GM23248 (cell line): Measurements from ENCODE around the gene CDC20. TPM values are rescaled to one million over a fixed set of nuclear protein-coding genes. Genes with fewer than 3 reads are reported as not detected.
A peak's percentile ranks its signal among the peaks of the same experiment; 100 is the strongest.

Experiments
- DNase-seq: peaks from one replicate; pipeline ENCODE4 v3.0.0-alpha.2; 2015
- H2AFZ ChIP-seq: fragments of 200-600 bp; sonication (generic); 2 replicates; pipeline ENCODE4 v1.6.1; 2016; ENCODE audit warnings: antibody characterized with exemption
- H3F3A ChIP-seq: fragments of 200-600 bp; sonication (generic); 2 replicates; pipeline ENCODE4 v1.6.1; 2016; ENCODE audit warnings: mild to moderate bottlenecking, antibody characterized with exemption, mixed run types; ENCODE audit not compliant: insufficient read depth
- H3K27ac ChIP-seq: fragments of 200-600 bp; sonication (generic); 2 replicates; pipeline ENCODE4 v1.5.1; 2016; ENCODE audit warnings: mild to moderate bottlenecking
- H3K27me3 ChIP-seq: fragments of 200-600 bp; sonication (generic); replicated peaks from 2 replicates; pipeline ENCODE4 v1.6.1; 2016; ENCODE audit warnings: mild to moderate bottlenecking; ENCODE audit not compliant: insufficient read depth
- H3K36me3 ChIP-seq: fragments of 200-600 bp; sonication (generic); 2 replicates; pipeline ENCODE4 v1.6.1; 2016; ENCODE audit warnings: low read depth, mild to moderate bottlenecking
- H3K4me1 ChIP-seq: fragments of 200-600 bp; sonication (generic); 2 replicates; pipeline ENCODE4 v1.6.1; 2016; ENCODE audit warnings: mild to moderate bottlenecking; ENCODE audit not compliant: insufficient read depth
- H3K4me2 ChIP-seq: fragments of 200-600 bp; sonication (generic); one replicate; pipeline ENCODE4 v1.6.1; 2016; ENCODE audit warnings: mild to moderate bottlenecking; ENCODE audit not compliant: unreplicated experiment
- H3K4me3 ChIP-seq: fragments of 200-600 bp; sonication (generic); 2 replicates; pipeline ENCODE4 v1.5.1; 2016; ENCODE audit warnings: mild to moderate bottlenecking
- H3K79me2 ChIP-seq: fragments of 200-600 bp; sonication (generic); 2 replicates; pipeline ENCODE4 v1.6.1; 2016; ENCODE audit warnings: mild to moderate bottlenecking; ENCODE audit not compliant: insufficient read depth
- H3K9ac ChIP-seq: fragments of 200-600 bp; sonication (generic); 2 replicates; pipeline ENCODE4 v1.6.1; 2016; ENCODE audit warnings: mild to moderate bottlenecking
- H3K9me2 ChIP-seq: fragments of 200-600 bp; sonication (generic); 2 replicates; pipeline ENCODE4 v1.6.1; 2016; ENCODE audit warnings: mixed run types, mild to moderate bottlenecking, moderate library complexity; ENCODE audit not compliant: insufficient read depth
- H3K9me3 ChIP-seq: fragments of 200-600 bp; sonication (generic); one replicate; pipeline ENCODE4 v1.6.1; 2017; ENCODE audit warnings: low read depth
- H4K20me1 ChIP-seq: fragments of 200-600 bp; sonication (generic); 2 replicates; pipeline ENCODE4 v1.6.0; 2016; ENCODE audit not compliant: insufficient read depth
- EZH2 ChIP-seq: fragments of 200-600 bp; sonication (generic); IDR thresholded peaks from 2 replicates; pipeline ENCODE4 v1.6.1; 2018; ENCODE audit warnings: antibody characterized with exemption, mild to moderate bottlenecking; ENCODE audit not compliant: insufficient read depth, poor library complexity, severe bottlenecking
- EZH2phosphoT487 ChIP-seq: fragments of 200-600 bp; sonication (generic); IDR thresholded peaks from 2 replicates; pipeline ENCODE4 v1.6.1; 2018; ENCODE audit warnings: antibody characterized with exemption, moderate library complexity, mild to moderate bottlenecking, low read depth; ENCODE audit not compliant: insufficient read depth
- WGBS, 2 experiments: methylation state at CpG; one replicate each; pipeline ENCODE4 v1.1.6; 2015 to 2017; ENCODE audit warnings: low lambda C conversion rate in 2 of 2, low coverage in 1 of 2; ENCODE audit errors: missing lambda C conversion rate in 2 of 2; 5-methylcytosine and 5-hydroxymethylcytosine counted together
- in situ Hi-C: fragments of 300-500 bp; cut with MboI; formaldehyde crosslinking; loops from 2 replicates; pipeline ENCODE4 v1.15.0; 2020
- polyA plus RNA-seq: library from polyadenylated mRNA; unstranded; fragments of >200 nt; fragmentation: Nextera tagmentation; extraction: Ambion mirVana; gene quantifications from 2 replicates; pipeline ENCODE4 v1.2.1, GENCODE V29; 2016
- total RNA-seq: library from RNA; depleted of rRNA; stranded (reverse); fragments of >200 nt; shearing (Covaris generic); gene quantifications from 2 replicates; pipeline ENCODE4 v1.2.3, GENCODE V29; 2014

CDC20 gene
- total and polyA plus RNA-seq, 2 experiments from 2014 or later = 48.9 to 50.9 TPM

- DNase-seq = peak; percentile 20
- TF ChIP-seq EZH2 = no peak
- TF ChIP-seq EZH2phosphoT487 = no peak
- WGBS, 2 experiments = 67 to 69% methylated on average over 3 of the region's 3 CpGs
- Histone ChIP-seq H3K9me2 (no peaks in the 10 kb centered on the region), H3K27me3 (no peaks in the 10 kb centered on the region), H3K4me3 (no peak overlapping the region), H3K4me2 (no peak overlapping the region), H3K36me3 (peaks cover 43% of the 10 kb centered on the region), H3K27ac (no peak overlapping the region), H2AFZ (no peak overlapping the region), H3K9me3 (no peaks in the 10 kb centered on the region), H4K20me1 (no peaks in the 10 kb centered on the region), H3K79me2 (peaks cover 19% of the 10 kb centered on the region), H3K4me1 (no peaks in the 10 kb centered on the region), H3F3A (peaks cover 5% of the 10 kb centered on the region), H3K9ac (no peak overlapping the region)
- in situ Hi-C loops = no loop called here
Observed at GRCh38 chr1:43381612-43382011, 22.8 kb downstream of the CDC20 start.

GRCh38 chr1:43382027-43382779, 23.4 kb downstream of the CDC20 start:
- H4K20me1 ChIP-seq = no peaks in the 10 kb centered on the region
- H3K27ac ChIP-seq = no peak overlapping the region
- no peaks in the 10 kb centered on the region for H3K9me2 ChIP-seq
- H3K36me3 ChIP-seq = peaks cover 49% of the 10 kb centered on the region
- H3K4me3 ChIP-seq = no peak overlapping the region
- H3K79me2 ChIP-seq = peaks cover 25% of the 10 kb centered on the region
- no peaks in the 10 kb centered on the region for H3K9me3 ChIP-seq
- H3K27me3 ChIP-seq = no peaks in the 10 kb centered on the region
- DNase-seq = no peak
- in situ Hi-C loops = no loop called here
- H3K4me2 ChIP-seq = no peak overlapping the region
- no peaks in the 10 kb centered on the region for H3K4me1 ChIP-seq
- H3K9ac ChIP-seq = no peak overlapping the region
- no peak overlapping the region for H2AFZ ChIP-seq
- 66 to 68% methylated on average over 6 of the region's 6 CpGs for WGBS, 2 experiments
- no peak for TF ChIP-seq EZH2phosphoT487
- TF ChIP-seq EZH2 = no peak
- peaks cover 5% of the 10 kb centered on the region for H3F3A ChIP-seq

- H3K27me3 ChIP-seq = no peaks in the 10 kb centered on the region
- H3K27ac ChIP-seq = no peak overlapping the region
- H2AFZ ChIP-seq = no peak overlapping the region
- no peak overlapping the region for H3K4me3 ChIP-seq
- peaks cover 31% of the 10 kb centered on the region for H3K79me2 ChIP-seq
- TF ChIP-seq EZH2phosphoT487 = no peak
- TF ChIP-seq EZH2 = no peak
- no peaks in the 10 kb centered on the region for H3K9me3 ChIP-seq
- 74 to 87% methylated on average over 2 of the region's 2 CpGs for WGBS, 2 experiments
- in situ Hi-C loops = no loop called here
- peaks cover 12% of the 10 kb centered on the region for H3K4me1 ChIP-seq
- H3K4me2 ChIP-seq = no peak overlapping the region
- no peaks in the 10 kb centered on the region for H3K9me2 ChIP-seq
- no peaks in the 10 kb centered on the region for H4K20me1 ChIP-seq
- H3F3A ChIP-seq = peaks cover 5% of the 10 kb centered on the region
- H3K36me3 ChIP-seq = peaks cover 56% of the 10 kb centered on the region
- no peak for DNase-seq
- H3K9ac ChIP-seq = no peak overlapping the region
Observed at GRCh38 chr1:43383449-43383848, 24.7 kb downstream of the CDC20 start.

GRCh38 chr1:43386676-43387075, 27.9 kb downstream of the CDC20 start:
- TF ChIP-seq EZH2 = no peak
- TF ChIP-seq EZH2phosphoT487 = no peak
- DNase-seq = no peak
- no peaks in the 10 kb centered on the region for H3K9me2 ChIP-seq
- no peak overlapping the region for H3K4me3 ChIP-seq
- no peaks in the 10 kb centered on the region for H4K20me1 ChIP-seq
- H3K79me2 ChIP-seq = peaks cover 64% of the 10 kb centered on the region
- 86 to 91% methylated on average over 6 of the region's 6 CpGs for WGBS, 2 experiments
- peak overlapping the region; percentile 98 for H3K9ac ChIP-seq
- in situ Hi-C loops = no loop called here
- H3K4me2 ChIP-seq = no peak overlapping the region
- no peak overlapping the region for H3K27ac ChIP-seq
- H3K27me3 ChIP-seq = no peaks in the 10 kb centered on the region
- H3K9me3 ChIP-seq = no peaks in the 10 kb centered on the region
- H3K36me3 ChIP-seq = peaks cover 53% of the 10 kb centered on the region
- H3K4me1 ChIP-seq = peaks cover 26% of the 10 kb centered on the region
- H2AFZ ChIP-seq = no peak overlapping the region
- peaks cover 5% of the 10 kb centered on the region for H3F3A ChIP-seq
